GM23338 (cell line): ENCODE measurements around the gene EED. TPM values are rescaled to one million over a fixed set of nuclear protein-coding genes. Genes with fewer than 3 reads are reported as not detected.

Source experiments
- ATAC-seq: fragments of 200-7000 bp; cut with Tn5 transposase; 3 replicates; pipeline ENCODE4 v1.9.1; 2020
- DNase-seq: peaks from one replicate; pipeline ENCODE4 v3.0.0-alpha.2; 2015; ENCODE audit warnings: low spot score
- H2AFZ ChIP-seq: fragments of 200-600 bp; sonication (generic); 2 replicates; pipeline ENCODE4 v1.8.0; 2016; ENCODE audit warnings: antibody characterized with exemption, mild to moderate bottlenecking, moderate library complexity
- H3F3A ChIP-seq: fragments of 200-600 bp; sonication (generic); replicated peaks from 2 replicates; pipeline ENCODE4 v1.8.0; 2017; ENCODE audit warnings: antibody characterized with exemption, mixed run types, low read depth
- H3K27ac ChIP-seq: fragments of 200-600 bp; sonication (generic); 2 replicates; pipeline ENCODE4 v1.6.1; 2016; ENCODE audit warnings: low read depth
- H3K27me3 ChIP-seq: fragments of 200-600 bp; sonication (generic); 2 replicates; pipeline ENCODE4 v1.8.0; 2016; ENCODE audit warnings: mild to moderate bottlenecking, mixed run types, moderate library complexity; ENCODE audit not compliant: insufficient read depth
- H3K36me3 ChIP-seq: fragments of 200-600 bp; sonication (generic); 2 replicates; pipeline ENCODE4 v1.8.0; 2016; ENCODE audit warnings: mild to moderate bottlenecking; ENCODE audit not compliant: insufficient read depth
- H3K4me1 ChIP-seq: fragments of 200-600 bp; sonication (generic); 2 replicates; pipeline ENCODE4 v1.8.0; 2016; ENCODE audit warnings: mild to moderate bottlenecking, moderate library complexity; ENCODE audit not compliant: insufficient read depth
- H3K4me2 ChIP-seq: fragments of 200-600 bp; sonication (generic); 2 replicates; pipeline ENCODE4 v1.7.1; 2017; ENCODE audit warnings: mixed run types
- H3K4me3 ChIP-seq: fragments of 200-600 bp; sonication (generic); 2 replicates; pipeline ENCODE4 v1.6.1; 2016; ENCODE audit warnings: mixed run types
- H3K79me2 ChIP-seq: fragments of 200-600 bp; sonication (generic); replicated peaks from 2 replicates; pipeline ENCODE4 v1.8.0; 2017; ENCODE audit warnings: mild to moderate bottlenecking; ENCODE audit not compliant: insufficient read depth
- H3K9me2 ChIP-seq: fragments of 200-600 bp; sonication (generic); 2 replicates; pipeline ENCODE4 v1.8.0; 2017; ENCODE audit not compliant: insufficient read depth
- H4K20me1 ChIP-seq: fragments of 200-600 bp; sonication (generic); replicated peaks from 2 replicates; pipeline ENCODE4 v1.8.0; 2017; ENCODE audit warnings: mild to moderate bottlenecking; ENCODE audit not compliant: insufficient read depth
- H3K27ac Mint-ChIP-seq: 2 replicates; pipeline ENCODE4 v1.8.0; 2020; ENCODE audit warnings: inconsistent platforms, mild to moderate bottlenecking, moderate library complexity, mixed read lengths
- H3K27me3 Mint-ChIP-seq: 3 replicates; pipeline ENCODE4 v1.8.0; 2022; ENCODE audit warnings: low read depth, mild to moderate bottlenecking, moderate library complexity, mixed read lengths, inconsistent platforms; ENCODE audit not compliant: insufficient read depth, poor library complexity
- H3K36me3 Mint-ChIP-seq: 3 replicates; pipeline ENCODE4 v1.8.0; 2021; ENCODE audit warnings: low read depth, mild to moderate bottlenecking, inconsistent platforms, moderate library complexity, mixed read lengths
- H3K4me1 Mint-ChIP-seq: 3 replicates; pipeline ENCODE4 v1.8.0; 2020; ENCODE audit warnings: mild to moderate bottlenecking, inconsistent platforms, mixed read lengths
- H3K4me3 Mint-ChIP-seq: 3 replicates; pipeline ENCODE4 v1.8.0; 2021; ENCODE audit warnings: moderate library complexity, mild to moderate bottlenecking, inconsistent platforms, mixed read lengths
- H3K9me3 Mint-ChIP-seq: 3 replicates; pipeline ENCODE4 v1.8.0; 2020; ENCODE audit warnings: moderate library complexity, mild to moderate bottlenecking, inconsistent platforms, mixed read lengths
- CREB1 ChIP-seq: fragments of 250-450 bp; sonication (Bioruptor Pico); IDR thresholded peaks from 2 replicates; pipeline ENCODE4 v1.5.0; 2020; ENCODE audit warnings: low read depth, mild to moderate bottlenecking, moderate library complexity
- CTCF ChIP-seq, 2 experiments: fragments of 200-600 bp in 1 of 2; sonication (generic) in 1 of 2; conservative IDR thresholded peaks; 2 replicates each; pipeline versions ENCODE4 v1.5.1 to v1.6.1; 2016 to 2017; ENCODE audit warnings: antibody characterized with exemption in 2 of 2, low read depth in 2 of 2, mild to moderate bottlenecking in 2 of 2, moderate library complexity in 1 of 2
- EZH2 ChIP-seq: fragments of 200-600 bp; sonication (generic); IDR thresholded peaks from one replicate; pipeline ENCODE4 v1.8.0; 2017; ENCODE audit warnings: antibody characterized with exemption, mild to moderate bottlenecking, low read depth; ENCODE audit not compliant: unreplicated experiment
- JUNB ChIP-seq: IDR thresholded peaks from one replicate; pipeline ENCODE4 v1.6.1; 2016; ENCODE audit warnings: antibody characterized with exemption; ENCODE audit not compliant: unreplicated experiment
- ZNF114 ChIP-seq: fragments of 250-450 bp; sonication (Bioruptor Pico); IDR thresholded peaks from 2 replicates; pipeline ENCODE4 v1.5.0; 2020; ENCODE audit warnings: mild to moderate bottlenecking, moderate library complexity
- ZNF331 ChIP-seq: fragments of 250-450 bp; sonication (Bioruptor Pico); IDR thresholded peaks from 2 replicates; pipeline ENCODE4 v1.5.0; 2020; ENCODE audit warnings: low read depth, mild to moderate bottlenecking, moderate library complexity
- polyA plus RNA-seq: library from polyadenylated mRNA; unstranded; fragments of >200 nt; fragmentation: Nextera tagmentation; extraction: Ambion mirVana; gene quantifications from 2 replicates; pipeline ENCODE4 v1.2.1, GENCODE V29; 2016
- total RNA-seq: library from RNA; depleted of rRNA; stranded (reverse); fragments of >200 nt; shearing (Covaris generic); gene quantifications from 2 replicates; pipeline ENCODE4 v1.2.3, GENCODE V29; 2014
- TF ChIP-seq, protein P1 (sequence below): IDR thresholded peaks from one replicate; pipeline ENCODE4 v1.6.1; 2018; ENCODE audit warnings: antibody characterized with exemption; ENCODE audit not compliant: unreplicated experiment

Gene EED
- total and polyA plus RNA-seq, 2 experiments from 2014 or later, result 26.7 to 29.7 TPM

- TF ChIP-seq, protein P1, sequence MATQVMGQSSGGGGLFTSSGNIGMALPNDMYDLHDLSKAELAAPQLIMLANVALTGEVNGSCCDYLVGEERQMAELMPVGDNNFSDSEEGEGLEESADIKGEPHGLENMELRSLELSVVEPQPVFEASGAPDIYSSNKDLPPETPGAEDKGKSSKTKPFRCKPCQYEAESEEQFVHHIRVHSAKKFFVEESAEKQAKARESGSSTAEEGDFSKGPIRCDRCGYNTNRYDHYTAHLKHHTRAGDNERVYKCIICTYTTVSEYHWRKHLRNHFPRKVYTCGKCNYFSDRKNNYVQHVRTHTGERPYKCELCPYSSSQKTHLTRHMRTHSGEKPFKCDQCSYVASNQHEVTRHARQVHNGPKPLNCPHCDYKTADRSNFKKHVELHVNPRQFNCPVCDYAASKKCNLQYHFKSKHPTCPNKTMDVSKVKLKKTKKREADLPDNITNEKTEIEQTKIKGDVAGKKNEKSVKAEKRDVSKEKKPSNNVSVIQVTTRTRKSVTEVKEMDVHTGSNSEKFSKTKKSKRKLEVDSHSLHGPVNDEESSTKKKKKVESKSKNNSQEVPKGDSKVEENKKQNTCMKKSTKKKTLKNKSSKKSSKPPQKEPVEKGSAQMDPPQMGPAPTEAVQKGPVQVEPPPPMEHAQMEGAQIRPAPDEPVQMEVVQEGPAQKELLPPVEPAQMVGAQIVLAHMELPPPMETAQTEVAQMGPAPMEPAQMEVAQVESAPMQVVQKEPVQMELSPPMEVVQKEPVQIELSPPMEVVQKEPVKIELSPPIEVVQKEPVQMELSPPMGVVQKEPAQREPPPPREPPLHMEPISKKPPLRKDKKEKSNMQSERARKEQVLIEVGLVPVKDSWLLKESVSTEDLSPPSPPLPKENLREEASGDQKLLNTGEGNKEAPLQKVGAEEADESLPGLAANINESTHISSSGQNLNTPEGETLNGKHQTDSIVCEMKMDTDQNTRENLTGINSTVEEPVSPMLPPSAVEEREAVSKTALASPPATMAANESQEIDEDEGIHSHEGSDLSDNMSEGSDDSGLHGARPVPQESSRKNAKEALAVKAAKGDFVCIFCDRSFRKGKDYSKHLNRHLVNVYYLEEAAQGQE, result no peak
These were observed 36.0 kb upstream of the EED start (continued) for GRCh38 chr11:86208572-86208971.

- Histone ChIP-seq H3K4me3 (no peak overlapping the region), H2AFZ (no peak overlapping the region), H3K36me3 (no peaks in the 10 kb centered on the region), H4K20me1 (no peaks in the 10 kb centered on the region), H3K9me2 (no peaks in the 10 kb centered on the region), H3F3A (no peaks in the 10 kb centered on the region), H3K79me2 (no peaks in the 10 kb centered on the region), H3K27me3 (no peaks in the 10 kb centered on the region), H3K4me1 (no peaks in the 10 kb centered on the region), H3K4me2 (no peak overlapping the region), H3K27ac (no peak overlapping the region)
- ATAC-seq, result no peak
- Mint-ChIP-seq H3K36me3 (no peaks in the 10 kb centered on the region), H3K27ac (no peak overlapping the region), H3K4me1 (no peaks in the 10 kb centered on the region), H3K9me3 (no peaks in the 10 kb centered on the region), H3K27me3 (peaks cover 3% of the 10 kb centered on the region), H3K4me3 (no peak overlapping the region)
- DNase-seq, result no peak
- no peak for TF ChIP-seq JUNB
- TF ChIP-seq EZH2, result no peak
- no peak for TF ChIP-seq ZNF114 (CRISPR knock-in tag)
- TF ChIP-seq, protein P1, result no peak
These were observed 34.5 kb upstream of the EED start for GRCh38 chr11:86209806-86210657.

DNA sequence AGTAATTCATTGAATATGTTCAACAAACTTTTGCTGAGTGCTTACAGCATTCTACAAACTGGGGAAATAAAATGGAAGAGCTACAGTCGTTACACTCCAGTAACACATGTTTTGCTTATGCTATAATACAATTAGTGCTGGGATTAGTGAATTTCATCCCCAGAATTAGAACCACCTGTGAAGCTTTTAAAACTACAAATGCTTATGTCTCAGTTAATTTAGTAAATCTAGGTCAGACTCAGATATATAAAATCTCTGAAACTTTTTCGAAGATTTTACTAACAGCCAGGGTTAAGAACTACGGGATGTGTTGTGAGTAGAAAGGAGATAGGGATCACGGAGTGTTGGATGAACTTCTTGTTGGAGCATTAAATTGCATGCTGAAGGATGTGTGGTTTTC, 33.7 kb upstream of the EED start:
- Histone ChIP-seq H3K4me1 (no peaks in the 10 kb centered on the region), H3K4me3 (no peak overlapping the region), H3K4me2 (no peak overlapping the region), H3K27me3 (no peaks in the 10 kb centered on the region), H4K20me1 (no peaks in the 10 kb centered on the region), H3F3A (no peaks in the 10 kb centered on the region), H3K9me2 (no peaks in the 10 kb centered on the region; the same call in 1 of the 2 replicates), H2AFZ (no peak overlapping the region), H3K79me2 (no peaks in the 10 kb centered on the region), H3K27ac (no peak overlapping the region), H3K36me3 (no peaks in the 10 kb centered on the region)
- H3K27me3 Mint-ChIP-seq, result peaks cover 3% of the 10 kb centered on the region
- no peak for DNase-seq
- H3K9me3 Mint-ChIP-seq, result no peaks in the 10 kb centered on the region
- H3K4me3 Mint-ChIP-seq, result no peak overlapping the region
- no peak for ATAC-seq
- no peaks in the 10 kb centered on the region for H3K4me1 Mint-ChIP-seq
- no peak overlapping the region for H3K27ac Mint-ChIP-seq
- no peaks in the 10 kb centered on the region for H3K36me3 Mint-ChIP-seq
- no peak for TF ChIP-seq CTCF (conservative IDR thresholded peaks at IDR 0.05; ENCODE audit: low read depth in 2 of 2)
- TF ChIP-seq CREB1 (CRISPR knock-in tag), result no peak
- no peak for TF ChIP-seq ZNF331 (CRISPR knock-in tag)
